ENCODE data around the gene DEGS1.

DNA sequence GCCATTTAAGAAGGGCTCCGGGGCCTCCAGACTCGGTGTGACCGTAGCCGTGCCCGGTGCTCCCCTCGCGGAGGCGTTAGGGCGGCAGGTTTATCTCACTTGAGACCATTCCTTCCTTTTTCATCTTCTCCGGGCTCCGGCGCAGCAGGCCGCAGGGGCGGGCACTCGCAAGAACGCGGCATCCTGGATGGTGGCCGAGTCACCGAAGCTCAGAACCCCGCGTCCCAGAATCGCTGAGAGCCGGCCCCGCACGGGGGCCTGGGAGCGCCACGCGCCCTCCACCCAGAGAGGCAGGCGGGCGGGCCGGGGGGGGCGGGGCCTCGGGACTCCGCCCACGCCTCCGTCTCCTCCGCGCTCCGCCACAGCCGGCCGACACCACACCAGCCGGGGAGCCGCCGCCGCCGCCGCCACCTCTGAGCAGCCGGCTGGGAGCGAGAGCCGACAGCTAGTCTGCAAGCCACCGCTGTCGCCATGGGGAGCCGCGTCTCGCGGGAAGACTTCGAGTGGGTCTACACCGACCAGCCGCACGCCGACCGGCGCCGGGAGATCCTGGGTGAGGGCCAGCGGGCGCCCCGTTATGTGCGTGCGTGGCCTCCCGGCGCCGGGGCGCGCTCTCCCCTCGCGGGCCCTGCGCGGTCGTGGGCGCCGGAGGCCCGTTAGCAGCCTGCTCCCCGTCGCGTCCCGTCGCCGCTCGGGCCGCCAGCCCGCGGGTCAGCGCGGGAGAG lies at the start of gene DEGS1:
- TF ChIP-seq, protein P1, sequence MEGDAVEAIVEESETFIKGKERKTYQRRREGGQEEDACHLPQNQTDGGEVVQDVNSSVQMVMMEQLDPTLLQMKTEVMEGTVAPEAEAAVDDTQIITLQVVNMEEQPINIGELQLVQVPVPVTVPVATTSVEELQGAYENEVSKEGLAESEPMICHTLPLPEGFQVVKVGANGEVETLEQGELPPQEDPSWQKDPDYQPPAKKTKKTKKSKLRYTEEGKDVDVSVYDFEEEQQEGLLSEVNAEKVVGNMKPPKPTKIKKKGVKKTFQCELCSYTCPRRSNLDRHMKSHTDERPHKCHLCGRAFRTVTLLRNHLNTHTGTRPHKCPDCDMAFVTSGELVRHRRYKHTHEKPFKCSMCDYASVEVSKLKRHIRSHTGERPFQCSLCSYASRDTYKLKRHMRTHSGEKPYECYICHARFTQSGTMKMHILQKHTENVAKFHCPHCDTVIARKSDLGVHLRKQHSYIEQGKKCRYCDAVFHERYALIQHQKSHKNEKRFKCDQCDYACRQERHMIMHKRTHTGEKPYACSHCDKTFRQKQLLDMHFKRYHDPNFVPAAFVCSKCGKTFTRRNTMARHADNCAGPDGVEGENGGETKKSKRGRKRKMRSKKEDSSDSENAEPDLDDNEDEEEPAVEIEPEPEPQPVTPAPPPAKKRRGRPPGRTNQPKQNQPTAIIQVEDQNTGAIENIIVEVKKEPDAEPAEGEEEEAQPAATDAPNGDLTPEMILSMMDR (IDR thresholded peaks at IDR 0.05 in 8 of 11, conservative IDR thresholded peaks at IDR 0.05 in 3 of 11): peak in 2 of 11 experiments; percentile 7 to 18
- TF ChIP-seq POLR2A (IDR thresholded peaks at IDR 0.05): peak in 2 of 3 donors; percentile 65 to 94

All from spleen (tissue), 7 donors.